Natural killer cell (primary cell): Measurements from ENCODE around the gene XBP1. TPM values are rescaled to one million over a fixed set of nuclear protein-coding genes. Genes with fewer than 3 reads are reported as not detected.

ENCODE experiments used
- ATAC-seq, 3 donors: fragments of 150-1000 bp in 2 of 3; fragments of 200-7000 bp in 1 of 3; cut with Tn5 transposase; 1 replicate in 1 of 3; 2 replicates in 2 of 3; pipeline ENCODE4 v1.10.0; 2021; ENCODE audit warnings: mild to moderate bottlenecking in 2 of 3, moderate library complexity in 2 of 3
- DNase-seq, 2 donors: peaks; one replicate each; pipeline versions ENCODE4 v3.0.0 to v3.0.0-alpha.2; 2013 to 2021; ENCODE audit warnings: mixed read lengths in 1 of 2
- H3K27ac ChIP-seq: one replicate; pipeline ENCODE4 v1.5.1; 2013; ENCODE audit warnings: mild to moderate bottlenecking, low read length
- H3K27me3 ChIP-seq: one replicate; pipeline ENCODE4 v1.6.1; 2013; ENCODE audit warnings: low read length; ENCODE audit not compliant: control insufficient read depth, insufficient read depth
- H3K36me3 ChIP-seq: one replicate; pipeline ENCODE4 v1.6.1; 2013; ENCODE audit warnings: low read length; ENCODE audit not compliant: control insufficient read depth, insufficient read depth
- H3K4me1 ChIP-seq: one replicate; pipeline ENCODE4 v1.6.1; 2013; ENCODE audit warnings: low read length; ENCODE audit not compliant: control insufficient read depth, insufficient read depth
- H3K4me3 ChIP-seq: one replicate; pipeline ENCODE4 v1.5.1; 2013; ENCODE audit warnings: low read length
- H3K9me3 ChIP-seq: one replicate; pipeline ENCODE4 v1.6.1; 2013; ENCODE audit warnings: low read length; ENCODE audit not compliant: control insufficient read depth, insufficient read depth
- H3K27ac Mint-ChIP-seq, 2 donors: one replicate each; pipeline ENCODE4 v1.8.0; 2022; ENCODE audit warnings: mild to moderate bottlenecking in 2 of 2, mixed read lengths in 2 of 2, moderate library complexity in 1 of 2
- H3K27me3 Mint-ChIP-seq, 2 donors: one replicate each; pipeline ENCODE4 v1.8.0; 2022; ENCODE audit warnings: low read depth in 2 of 2, mixed read lengths in 2 of 2
- H3K36me3 Mint-ChIP-seq: one replicate; pipeline ENCODE4 v1.8.0; 2022; ENCODE audit warnings: mixed read lengths
- H3K4me1 Mint-ChIP-seq, 2 donors: one replicate each; pipeline ENCODE4 v1.8.0; 2022; ENCODE audit warnings: mixed read lengths in 2 of 2
- H3K4me3 Mint-ChIP-seq: one replicate; pipeline ENCODE4 v1.8.0; 2022; ENCODE audit warnings: mild to moderate bottlenecking, moderate library complexity, mixed read lengths
- H3K9me3 Mint-ChIP-seq, 2 donors: one replicate each; pipeline ENCODE4 v1.8.0; 2022; ENCODE audit warnings: mixed read lengths in 2 of 2
- WGBS: methylation state at CpG from one replicate; pipeline ENCODE4 v1.1.7; 2013; ENCODE audit warnings: missing lambda C conversion rate; ENCODE audit not compliant: insufficient coverage; 5-methylcytosine and 5-hydroxymethylcytosine counted together
- intact Hi-C: fragments of 100-400 bp; cut with micrococcal nuclease; formaldehyde crosslinking; loops from one replicate; pipeline ENCODE4 v1.14.2; 2022
- total RNA-seq, 4 donors: library from RNA; stranded (reverse); fragments of 120-200 nt in 1 of 4; gene quantifications; one replicate each; pipeline versions ENCODE4 v1.2.3 to v1.2.4, GENCODE V29; 2013 to 2022
- TF ChIP-seq, protein P1 (sequence below): fragments of 200-600 bp; IDR thresholded peaks from one replicate; pipeline ENCODE4 v1.8.0; 2022; ENCODE audit warnings: antibody characterized with exemption

The XBP1 gene
- total RNA-seq, 3 donors from 2014 or later (not counting 1 experiment from before 2014, with no cell fraction given) = 221 to 240 (median 224) TPM

DNA sequence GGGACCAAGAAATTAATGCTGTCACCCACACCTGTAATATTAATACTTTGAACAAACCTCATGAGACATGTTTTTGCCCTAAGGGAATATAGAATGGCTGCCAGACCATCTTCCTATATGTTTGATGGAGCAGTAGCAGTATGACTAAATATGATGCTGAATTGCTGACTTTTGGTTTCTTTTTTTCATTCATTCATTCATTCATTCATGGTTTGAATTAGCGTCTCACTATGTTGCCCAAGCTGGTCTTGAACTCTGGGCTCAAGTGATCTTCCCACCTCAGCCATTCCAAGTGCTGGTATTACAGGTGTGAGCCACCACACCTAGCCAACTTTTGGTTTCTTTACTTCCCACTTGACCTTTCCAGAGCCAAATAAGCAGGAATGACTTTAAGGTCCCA lies 20.1 kb downstream of the XBP1 start:
- no peak for ATAC-seq
- DNase-seq = no peak
- no peaks in the 10 kb centered on the region for H3K9me3 ChIP-seq
- no peak overlapping the region for H3K27ac ChIP-seq
- H3K4me1 ChIP-seq = peaks cover 13% of the 10 kb centered on the region
- 100% methylated on average over 1 of the region's 1 CpG for WGBS
- intact Hi-C loops = no loop called here
- no peaks in the 10 kb centered on the region for H3K9me3 Mint-ChIP-seq
- no peaks in the 10 kb centered on the region for H3K27me3 Mint-ChIP-seq
- peaks cover 56% of the 10 kb centered on the region for H3K36me3 ChIP-seq
- H3K27ac Mint-ChIP-seq = peak overlapping the region; percentile 35 to 45
- TF ChIP-seq, protein P1, sequence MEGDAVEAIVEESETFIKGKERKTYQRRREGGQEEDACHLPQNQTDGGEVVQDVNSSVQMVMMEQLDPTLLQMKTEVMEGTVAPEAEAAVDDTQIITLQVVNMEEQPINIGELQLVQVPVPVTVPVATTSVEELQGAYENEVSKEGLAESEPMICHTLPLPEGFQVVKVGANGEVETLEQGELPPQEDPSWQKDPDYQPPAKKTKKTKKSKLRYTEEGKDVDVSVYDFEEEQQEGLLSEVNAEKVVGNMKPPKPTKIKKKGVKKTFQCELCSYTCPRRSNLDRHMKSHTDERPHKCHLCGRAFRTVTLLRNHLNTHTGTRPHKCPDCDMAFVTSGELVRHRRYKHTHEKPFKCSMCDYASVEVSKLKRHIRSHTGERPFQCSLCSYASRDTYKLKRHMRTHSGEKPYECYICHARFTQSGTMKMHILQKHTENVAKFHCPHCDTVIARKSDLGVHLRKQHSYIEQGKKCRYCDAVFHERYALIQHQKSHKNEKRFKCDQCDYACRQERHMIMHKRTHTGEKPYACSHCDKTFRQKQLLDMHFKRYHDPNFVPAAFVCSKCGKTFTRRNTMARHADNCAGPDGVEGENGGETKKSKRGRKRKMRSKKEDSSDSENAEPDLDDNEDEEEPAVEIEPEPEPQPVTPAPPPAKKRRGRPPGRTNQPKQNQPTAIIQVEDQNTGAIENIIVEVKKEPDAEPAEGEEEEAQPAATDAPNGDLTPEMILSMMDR = no peak
- H3K27me3 ChIP-seq = no peaks in the 10 kb centered on the region
- peaks cover 16% of the 10 kb centered on the region for H3K36me3 Mint-ChIP-seq
- no peak overlapping the region for H3K4me3 ChIP-seq
- peaks cover 30 to 31% of the 10 kb centered on the region in 2 donors for H3K4me1 Mint-ChIP-seq
- no peak overlapping the region for H3K4me3 Mint-ChIP-seq

DNA sequence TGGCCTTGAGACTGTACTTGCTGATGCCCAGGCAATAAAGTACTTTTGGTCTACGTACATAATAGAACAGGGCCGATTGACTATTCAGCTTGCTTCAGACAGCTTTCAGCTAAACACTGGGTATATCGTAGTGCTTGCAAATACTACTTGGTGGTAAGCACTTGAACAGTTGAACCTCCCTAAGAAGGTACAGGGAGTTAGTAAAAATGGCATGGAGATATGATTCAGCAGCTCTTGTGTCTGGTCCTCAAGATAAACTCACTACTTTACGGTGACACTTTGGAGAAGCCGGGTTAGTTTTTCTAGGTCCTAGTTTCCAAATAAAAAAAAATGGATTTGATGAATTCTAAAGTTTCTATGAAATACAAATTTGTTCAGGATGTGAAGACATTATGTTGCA lies 20.5 kb downstream of the XBP1 start:
- H3K36me3 Mint-ChIP-seq = peaks cover 12% of the 10 kb centered on the region
- no peaks in the 10 kb centered on the region for H3K9me3 ChIP-seq
- intact Hi-C loops = no loop called here
- no peaks in the 10 kb centered on the region for H3K9me3 Mint-ChIP-seq
- WGBS = 86% methylated on average over 5 of the region's 5 CpGs
- no peaks in the 10 kb centered on the region for H3K27me3 Mint-ChIP-seq
- TF ChIP-seq, protein P1 = no peak
- no peak overlapping the region for H3K4me3 Mint-ChIP-seq
- no peaks in the 10 kb centered on the region for H3K27me3 ChIP-seq
- no peak overlapping the region for H3K27ac ChIP-seq
- peaks cover 15% of the 10 kb centered on the region for H3K4me1 ChIP-seq
- peaks cover 53% of the 10 kb centered on the region for H3K36me3 ChIP-seq
- peaks cover 29 to 36% of the 10 kb centered on the region in 2 donors for H3K4me1 Mint-ChIP-seq
- no peak for ATAC-seq
- peak overlapping the region; percentile 35 to 45 for H3K27ac Mint-ChIP-seq
- no peak for DNase-seq
- no peak overlapping the region for H3K4me3 ChIP-seq

DNA sequence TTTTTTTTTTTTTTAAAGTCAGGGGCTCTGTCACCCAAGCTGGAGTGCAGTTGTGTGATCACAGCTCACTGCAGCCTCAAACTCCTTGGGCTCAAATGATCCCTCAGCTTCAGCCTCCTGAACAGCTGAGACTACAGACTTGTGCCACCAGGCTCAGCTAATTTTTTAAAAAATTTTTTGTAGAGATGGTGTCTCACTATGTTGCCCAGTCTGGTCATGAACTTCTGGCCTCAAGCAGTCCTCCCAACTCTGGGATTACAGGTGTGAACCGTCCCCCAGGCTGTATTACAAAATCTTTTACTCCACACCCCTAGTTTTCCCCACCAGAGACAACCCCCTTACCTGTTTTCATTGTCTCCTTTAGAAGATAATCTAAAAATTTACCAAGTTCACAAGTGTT lies 26.0 kb downstream of the XBP1 start:
- TF ChIP-seq, protein P1 = no peak
- Mint-ChIP-seq H3K27ac (peak overlapping the region; percentile 86 to 96), H3K27me3 (no peaks in the 10 kb centered on the region), H3K4me1 (peaks cover 21 to 25% of the 10 kb centered on the region in 2 donors), H3K9me3 (no peaks in the 10 kb centered on the region), H3K36me3 (peaks cover 6% of the 10 kb centered on the region), H3K4me3 (peak overlapping the region; percentile 69)
- peaks cover 36% of the 10 kb centered on the region for H3K4me1 ChIP-seq
- H3K27me3 ChIP-seq = no peaks in the 10 kb centered on the region
- peaks cover under 1% of the 10 kb centered on the region for H3K9me3 ChIP-seq
- intact Hi-C loops = no loop called here
- H3K27ac ChIP-seq = no peak overlapping the region
- WGBS = 89% methylated on average over 1 of the region's 1 CpG
- no peak overlapping the region for H3K4me3 ChIP-seq
- DNase-seq (no peak), ATAC-seq (no peak)
- peaks cover 15% of the 10 kb centered on the region for H3K36me3 ChIP-seq

DNA sequence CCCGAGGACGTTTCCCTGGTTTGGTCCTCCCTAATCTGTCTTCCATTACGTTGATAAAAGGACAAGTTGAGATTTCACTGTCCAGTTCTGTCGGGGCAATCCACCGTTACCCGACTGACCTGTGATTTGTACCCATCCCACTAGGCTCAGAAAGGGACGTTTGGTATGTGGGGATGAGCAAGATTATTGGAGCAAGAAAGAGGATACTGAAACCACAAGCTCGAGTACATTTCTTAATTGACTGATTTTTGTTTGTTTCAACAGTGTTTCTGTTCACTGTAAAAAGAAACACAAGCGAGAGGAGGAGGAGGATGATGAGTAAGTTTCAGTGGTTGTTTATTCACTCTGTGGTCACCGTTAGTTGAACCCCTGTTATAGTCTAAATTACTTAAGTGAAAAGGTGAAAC lies 26.9 kb downstream of the XBP1 start:
- TF ChIP-seq, protein P1 = no peak
- no peak for DNase-seq
- H3K27ac ChIP-seq = peak overlapping the region; percentile 82
- Mint-ChIP-seq H3K36me3 (peaks cover 6% of the 10 kb centered on the region), H3K27ac (peak overlapping the region; percentile 96), H3K4me3 (peak overlapping the region; percentile 98), H3K27me3 (no peaks in the 10 kb centered on the region), H3K4me1 (peaks cover 20 to 25% of the 10 kb centered on the region in 2 donors), H3K9me3 (peaks cover 0 to 2% of the 10 kb centered on the region in 2 donors)
- under 1% methylated on average over 10 of the region's 10 CpGs for WGBS
- ATAC-seq = peak in 1 of 3 donors; percentile 10
- intact Hi-C loops = loop anchor here (2.0 kb wide), 2 partner anchors 27 to 37 kb away; partner anchors contain the start of gene XBP1
- H3K36me3 ChIP-seq = peaks cover 15% of the 10 kb centered on the region
- H3K9me3 ChIP-seq = peaks cover 4% of the 10 kb centered on the region
- H3K4me3 ChIP-seq = peak overlapping the region; percentile 55
- no peaks in the 10 kb centered on the region for H3K27me3 ChIP-seq
- peaks cover 31% of the 10 kb centered on the region for H3K4me1 ChIP-seq
